Epithelial cell of esophagus (primary cell): ENCODE results near the gene HHIP.

Source experiments
- DNase-seq: peaks from one replicate; pipeline ENCODE4 v3.0.0; 2010; ENCODE audit warnings: low read depth
- H3K4me3 ChIP-seq: 2 replicates; pipeline ENCODE4 v1.5.1; 2011; ENCODE audit warnings: mild to moderate bottlenecking, low read length, control low read depth
- TF ChIP-seq, protein P1 (sequence below): IDR thresholded peaks from 2 replicates; pipeline ENCODE4 v1.5.1; 2011; ENCODE audit warnings: low read depth, mild to moderate bottlenecking, low read length, control low read depth, inconsistent platforms; ENCODE audit not compliant: insufficient read depth; ENCODE audit errors: missing control alignments

The HHIP gene

GRCh38 chr4:144723471-144723870, 77.5 kb downstream of the HHIP start:
- DNase-seq: no peak
- H3K4me3 ChIP-seq: no peak overlapping the region
- TF ChIP-seq, protein P1, sequence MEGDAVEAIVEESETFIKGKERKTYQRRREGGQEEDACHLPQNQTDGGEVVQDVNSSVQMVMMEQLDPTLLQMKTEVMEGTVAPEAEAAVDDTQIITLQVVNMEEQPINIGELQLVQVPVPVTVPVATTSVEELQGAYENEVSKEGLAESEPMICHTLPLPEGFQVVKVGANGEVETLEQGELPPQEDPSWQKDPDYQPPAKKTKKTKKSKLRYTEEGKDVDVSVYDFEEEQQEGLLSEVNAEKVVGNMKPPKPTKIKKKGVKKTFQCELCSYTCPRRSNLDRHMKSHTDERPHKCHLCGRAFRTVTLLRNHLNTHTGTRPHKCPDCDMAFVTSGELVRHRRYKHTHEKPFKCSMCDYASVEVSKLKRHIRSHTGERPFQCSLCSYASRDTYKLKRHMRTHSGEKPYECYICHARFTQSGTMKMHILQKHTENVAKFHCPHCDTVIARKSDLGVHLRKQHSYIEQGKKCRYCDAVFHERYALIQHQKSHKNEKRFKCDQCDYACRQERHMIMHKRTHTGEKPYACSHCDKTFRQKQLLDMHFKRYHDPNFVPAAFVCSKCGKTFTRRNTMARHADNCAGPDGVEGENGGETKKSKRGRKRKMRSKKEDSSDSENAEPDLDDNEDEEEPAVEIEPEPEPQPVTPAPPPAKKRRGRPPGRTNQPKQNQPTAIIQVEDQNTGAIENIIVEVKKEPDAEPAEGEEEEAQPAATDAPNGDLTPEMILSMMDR: no peak

- TF ChIP-seq, protein P1: no peak
- no peak overlapping the region for H3K4me3 ChIP-seq
- no peak for DNase-seq
These were observed 83.2 kb downstream of the HHIP start for GRCh38 chr4:144729175-144729574.

DNA sequence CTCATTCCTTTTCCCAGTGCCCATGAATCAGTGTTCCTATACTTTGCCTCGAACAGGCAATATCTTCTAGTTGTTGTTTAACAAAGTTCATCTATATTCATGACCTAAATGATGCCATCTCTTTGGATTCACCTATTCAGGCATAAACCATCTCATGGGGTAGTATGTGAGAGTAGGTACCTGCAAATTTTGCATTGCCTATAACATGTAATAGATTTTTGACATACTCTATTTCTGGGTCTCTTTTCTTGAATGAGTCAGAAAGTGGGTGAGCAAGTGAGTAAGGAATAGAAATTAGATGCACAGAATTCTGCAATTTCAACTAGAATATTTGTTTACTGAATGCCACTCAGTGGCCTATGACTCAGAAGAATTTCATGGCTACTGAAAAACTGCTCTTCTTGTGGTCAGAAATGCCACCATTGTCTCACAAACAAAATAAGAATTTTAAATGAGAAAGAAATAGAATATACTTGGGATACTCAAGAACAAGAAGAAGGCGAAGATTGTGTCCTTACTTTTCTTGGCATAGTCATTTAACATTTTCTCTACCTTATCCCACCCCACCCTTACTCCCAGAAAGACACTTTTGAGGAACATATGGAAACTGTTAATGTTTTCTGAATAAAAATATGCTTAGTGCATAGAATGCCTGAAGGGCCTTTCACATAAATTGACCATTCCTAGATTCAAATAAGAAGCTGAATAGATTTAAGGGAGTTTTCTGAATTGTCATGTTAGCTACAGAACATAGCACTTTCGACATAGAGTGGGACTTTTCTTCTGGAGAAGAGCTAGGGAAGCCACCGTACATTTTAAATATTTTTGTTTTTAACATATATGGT, 86.8 kb downstream of the HHIP start:
- TF ChIP-seq, protein P1: no peak
- H3K4me3 ChIP-seq: no peak overlapping the region
- peak; percentile 24 for DNase-seq

DNA sequence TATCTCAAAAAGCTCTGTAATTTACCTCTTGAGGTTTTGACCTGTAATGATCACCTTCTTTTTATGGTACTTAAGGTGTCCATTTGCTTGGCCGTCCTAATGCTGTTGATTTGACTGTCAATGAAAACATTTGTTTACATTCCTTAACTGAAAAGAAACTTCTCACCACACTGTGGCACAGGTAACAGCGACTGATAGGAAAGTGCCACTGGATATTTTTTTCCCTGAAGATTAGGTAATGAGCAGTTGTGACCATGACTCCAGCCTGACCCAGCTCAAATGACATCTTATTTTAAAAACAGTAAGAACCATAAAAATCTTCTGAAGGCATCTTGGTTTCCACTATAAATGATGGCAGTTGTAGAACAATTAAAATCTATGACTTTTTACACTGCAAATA, 87.6 kb downstream of the HHIP start:
- no peak overlapping the region for H3K4me3 ChIP-seq
- no peak for DNase-seq
- TF ChIP-seq, protein P1: no peak

GRCh38 chr4:144734522-144734921, 88.6 kb downstream of the HHIP start:
- peak; percentile 86 for DNase-seq
- TF ChIP-seq, protein P1: no peak
- H3K4me3 ChIP-seq: no peak overlapping the region

DNA sequence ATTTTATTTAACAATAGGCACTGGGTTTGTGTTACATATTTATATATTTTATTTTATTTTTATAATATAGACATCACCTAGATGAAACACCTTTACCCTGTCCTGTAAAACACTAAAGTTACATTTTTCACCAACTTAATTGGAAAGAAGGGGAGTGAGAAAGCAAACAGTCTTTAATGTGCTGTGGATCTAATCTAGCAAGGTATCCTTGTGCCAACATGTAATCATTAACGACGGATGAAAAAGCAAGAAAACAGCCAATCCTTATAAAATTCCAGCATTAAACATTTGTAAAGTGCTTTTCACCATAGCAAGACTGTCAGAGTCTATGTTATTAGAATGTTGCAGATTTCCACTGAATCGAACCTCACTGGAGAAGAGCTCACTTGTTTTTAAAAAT, 92.7 kb downstream of the HHIP start:
- no peak overlapping the region for H3K4me3 ChIP-seq
- TF ChIP-seq, protein P1: no peak
- DNase-seq: no peak
